Kidney tubule cell (primary cell): Measurements from ENCODE around the gene PLEKHA1.

Experiments
- DNase-seq: peaks from one replicate; pipeline ENCODE4 v3.0.0-alpha.2; 2018; ENCODE audit warnings: low spot score

PLEKHA1 gene

GRCh38 chr10:122376364-122376961 lies 2.0 kb downstream of the PLEKHA1 start:
- no peak for DNase-seq

GRCh38 chr10:122379041-122379440 lies 4.5 kb downstream of the PLEKHA1 start:
- no peak for DNase-seq

- DNase-seq: no peak
Observed at GRCh38 chr10:122379537-122379936, 5.0 kb downstream of the PLEKHA1 start.

- no peak for DNase-seq
Observed at GRCh38 chr10:122380703-122381102, 6.2 kb downstream of the PLEKHA1 start.

GRCh38 chr10:122381680-122382079 lies 7.2 kb downstream of the PLEKHA1 start:
- DNase-seq: no peak

- DNase-seq: no peak
Observed at GRCh38 chr10:122386514-122386913, 12.0 kb downstream of the PLEKHA1 start.

GRCh38 chr10:122387572-122387971 lies 13.1 kb downstream of the PLEKHA1 start:
- no peak for DNase-seq

- no peak for DNase-seq
Observed at GRCh38 chr10:122388287-122388997, 13.9 kb downstream of the PLEKHA1 start.

GRCh38 chr10:122390271-122390670 lies 15.8 kb downstream of the PLEKHA1 start:
- DNase-seq: peak; percentile 52

- DNase-seq: no peak
Observed at GRCh38 chr10:122390679-122391078, 16.2 kb downstream of the PLEKHA1 start.

- DNase-seq: no peak
Observed at GRCh38 chr10:122391875-122392274, 17.4 kb downstream of the PLEKHA1 start.

GRCh38 chr10:122392835-122393234 lies 18.3 kb downstream of the PLEKHA1 start:
- no peak for DNase-seq

- no peak for DNase-seq
Observed at GRCh38 chr10:122393288-122393687, 18.8 kb downstream of the PLEKHA1 start.

GRCh38 chr10:122402548-122403131 lies 28.1 kb downstream of the PLEKHA1 start:
- no peak for DNase-seq

- no peak for DNase-seq
Observed at GRCh38 chr10:122404576-122404975, 30.1 kb downstream of the PLEKHA1 start.

GRCh38 chr10:122407375-122408125 lies 33.0 kb downstream of the PLEKHA1 start:
- no peak for DNase-seq

GRCh38 chr10:122413327-122413726 lies 38.8 kb downstream of the PLEKHA1 start:
- DNase-seq: no peak

- no peak for DNase-seq
Observed at GRCh38 chr10:122417667-122418066, 43.2 kb downstream of the PLEKHA1 start.

GRCh38 chr10:122419016-122419415 lies 44.5 kb downstream of the PLEKHA1 start:
- no peak for DNase-seq

GRCh38 chr10:122419876-122420623 lies 45.5 kb downstream of the PLEKHA1 start:
- DNase-seq: no peak

- DNase-seq: no peak
Observed at GRCh38 chr10:122420624-122421007, 46.1 kb downstream of the PLEKHA1 start.

GRCh38 chr10:122421054-122421625 lies 46.6 kb downstream of the PLEKHA1 start:
- DNase-seq: peak; percentile 30
